NCI-H2196 (cell line): Measurements from ENCODE around the gene AGA.

ENCODE experiments used
- DNase-seq: peaks from one replicate; lab custom pipeline; 2025; ENCODE audit not compliant: unreplicated experiment; lab: John Stamatoyannopoulos, UW

Gene AGA

DNA sequence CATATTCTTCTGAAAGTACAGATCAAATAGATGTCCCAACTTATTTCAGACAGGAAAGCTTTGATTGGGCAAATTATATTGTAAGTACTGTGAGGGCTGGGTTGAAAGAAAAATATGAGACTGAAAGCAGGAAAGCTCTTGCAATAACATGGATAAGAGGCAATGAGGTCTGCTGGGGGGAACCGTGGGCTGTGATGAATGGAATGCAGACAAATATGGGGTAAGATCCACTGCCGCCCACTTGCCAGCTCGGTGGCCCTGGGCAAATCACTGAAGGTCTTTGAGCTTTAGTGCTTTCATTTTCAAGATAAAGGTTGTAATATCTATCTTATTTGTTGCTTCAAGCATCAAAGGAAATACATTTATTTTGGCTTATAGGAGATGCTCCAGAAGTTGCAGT is 51.0 kb downstream of the AGA start:
- no peak for DNase-seq

DNA sequence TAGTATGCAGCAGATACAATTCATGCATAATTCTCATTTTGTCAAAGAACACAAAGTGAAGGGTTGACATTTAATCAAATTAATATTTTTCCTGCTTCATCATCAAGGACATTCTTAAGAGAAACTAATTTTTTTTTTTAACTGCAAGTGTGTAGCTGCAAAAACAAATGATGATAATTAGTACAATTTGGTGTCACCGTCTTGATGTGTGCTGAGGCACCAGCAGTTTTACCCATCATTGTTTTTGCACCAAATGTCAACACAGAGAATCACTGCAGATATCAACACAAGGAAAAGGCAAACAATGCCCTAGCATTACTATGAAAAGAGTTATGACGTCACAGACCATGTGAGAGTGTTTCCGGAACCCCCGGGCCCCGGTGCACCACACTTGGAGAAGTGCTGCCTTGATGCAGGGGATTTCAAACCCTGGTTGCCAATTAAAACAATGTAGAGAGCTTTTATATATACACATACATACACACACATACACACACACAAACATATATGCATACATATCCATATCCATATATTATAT is 55.9 kb downstream of the AGA start:
- no peak for DNase-seq

GRCh38 chr4:177385576-177386277 is 56.5 kb downstream of the AGA start:
- DNase-seq, result no peak

DNA sequence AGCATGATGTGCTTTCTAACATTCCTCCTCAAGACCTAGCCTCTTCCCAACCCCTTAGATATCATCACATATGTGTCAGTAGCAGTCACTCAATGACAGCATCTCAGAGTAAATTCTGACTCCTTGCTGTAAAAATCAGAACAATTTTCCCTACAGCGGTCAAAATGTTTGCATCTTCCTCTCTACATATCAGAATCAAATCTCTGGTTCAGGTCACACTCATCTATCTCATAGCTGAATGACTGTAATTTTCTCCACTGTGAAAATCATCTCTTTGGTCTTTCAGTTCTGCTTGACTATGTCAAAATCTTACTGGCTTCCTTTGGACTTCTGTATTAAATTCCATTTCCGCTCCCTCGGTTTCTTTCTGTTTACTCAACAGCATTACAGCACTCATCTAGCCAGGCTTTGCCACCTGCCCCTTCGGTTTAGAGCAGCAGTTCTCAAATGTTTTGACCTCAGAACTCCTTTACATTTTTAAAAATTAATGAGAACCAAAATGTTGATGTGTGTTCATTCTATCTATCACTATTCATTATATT is 57.3 kb downstream of the AGA start:
- DNase-seq, result no peak

DNA sequence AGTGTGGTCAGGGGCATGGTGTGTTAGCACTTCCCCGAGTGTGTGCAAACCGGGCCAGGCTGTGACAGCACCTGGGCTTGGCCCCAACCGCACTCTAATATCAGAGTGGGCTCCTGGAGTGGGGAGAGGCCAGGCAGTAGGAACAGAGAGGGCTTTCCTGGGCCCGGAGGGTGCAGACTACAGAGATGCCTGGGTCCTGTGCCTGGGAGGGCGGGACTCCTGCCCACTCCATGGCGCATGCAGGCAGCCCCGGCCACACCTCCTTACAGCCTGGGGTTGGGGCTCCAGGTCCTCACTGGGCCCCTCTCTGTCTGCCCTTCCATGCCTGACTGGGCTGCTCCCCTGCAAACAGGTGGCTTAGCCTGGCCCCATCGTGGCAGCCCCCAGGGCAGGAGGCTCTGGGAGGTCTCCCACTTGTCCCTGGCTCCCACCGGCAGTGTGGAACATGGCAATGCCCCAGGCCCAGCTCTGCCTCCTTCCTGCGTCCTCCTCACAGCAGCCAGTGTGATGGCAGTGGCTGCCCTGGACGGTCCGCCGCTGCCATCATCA is 60.4 kb downstream of the AGA start:
- no peak for DNase-seq
